Measurements from ENCODE around the gene SIPA1L2.
A peak's percentile ranks its signal among the peaks of the same experiment; 100 is the strongest.

DNA sequence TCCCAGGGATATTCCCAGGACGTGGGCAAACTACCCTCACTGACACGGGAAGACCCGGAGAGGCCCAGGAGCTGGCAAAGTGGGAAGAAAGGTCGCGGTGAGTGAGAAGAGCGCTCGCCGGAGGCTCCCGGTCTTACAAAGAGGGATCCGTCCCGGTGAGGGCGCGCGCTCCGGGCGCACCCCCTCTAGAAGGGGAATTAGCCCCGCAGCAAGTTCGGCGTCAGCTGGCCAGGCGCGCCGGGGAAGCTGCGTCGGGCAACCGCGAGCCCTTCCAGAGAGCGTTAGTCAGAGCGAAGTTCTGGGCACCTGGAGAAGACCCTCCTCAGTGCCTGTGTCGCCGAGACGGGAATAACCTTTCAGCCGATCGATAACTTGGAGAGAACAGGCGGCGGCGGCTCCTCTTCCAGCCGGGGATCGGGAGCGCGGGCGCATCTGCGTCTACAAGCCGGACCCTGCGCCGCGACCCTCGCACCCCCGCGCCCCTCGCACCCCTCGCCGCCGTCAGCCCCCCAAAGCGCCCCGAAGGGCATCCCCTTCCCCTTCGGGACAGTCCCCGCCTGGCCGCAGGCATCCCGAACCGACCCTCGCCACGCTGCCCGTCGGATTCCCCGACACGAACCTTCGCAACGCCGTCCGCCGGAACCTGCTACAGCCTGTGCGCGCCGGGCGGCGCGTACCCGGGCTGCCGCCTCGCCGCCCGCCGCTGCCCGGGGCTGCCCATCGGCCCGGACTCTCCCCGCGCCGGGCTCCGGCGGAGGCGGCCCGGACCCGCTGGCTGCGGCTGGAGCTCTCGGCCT is 485 bp downstream of the SIPA1L2 start:
- TF ChIP-seq, protein P1, sequence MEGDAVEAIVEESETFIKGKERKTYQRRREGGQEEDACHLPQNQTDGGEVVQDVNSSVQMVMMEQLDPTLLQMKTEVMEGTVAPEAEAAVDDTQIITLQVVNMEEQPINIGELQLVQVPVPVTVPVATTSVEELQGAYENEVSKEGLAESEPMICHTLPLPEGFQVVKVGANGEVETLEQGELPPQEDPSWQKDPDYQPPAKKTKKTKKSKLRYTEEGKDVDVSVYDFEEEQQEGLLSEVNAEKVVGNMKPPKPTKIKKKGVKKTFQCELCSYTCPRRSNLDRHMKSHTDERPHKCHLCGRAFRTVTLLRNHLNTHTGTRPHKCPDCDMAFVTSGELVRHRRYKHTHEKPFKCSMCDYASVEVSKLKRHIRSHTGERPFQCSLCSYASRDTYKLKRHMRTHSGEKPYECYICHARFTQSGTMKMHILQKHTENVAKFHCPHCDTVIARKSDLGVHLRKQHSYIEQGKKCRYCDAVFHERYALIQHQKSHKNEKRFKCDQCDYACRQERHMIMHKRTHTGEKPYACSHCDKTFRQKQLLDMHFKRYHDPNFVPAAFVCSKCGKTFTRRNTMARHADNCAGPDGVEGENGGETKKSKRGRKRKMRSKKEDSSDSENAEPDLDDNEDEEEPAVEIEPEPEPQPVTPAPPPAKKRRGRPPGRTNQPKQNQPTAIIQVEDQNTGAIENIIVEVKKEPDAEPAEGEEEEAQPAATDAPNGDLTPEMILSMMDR (IDR thresholded peaks at IDR 0.05), result peak in 2 of 4 experiments; percentile 15 to 18
- no peak for TF ChIP-seq POLR2A (IDR thresholded peaks at IDR 0.05)

Measured in uterus (tissue), 2 donors.